Activated naive CD8-positive, alpha-beta T cell treated with anti-CD3 and anti-CD28 coated beads, Interleukin-2, amount 10 ng/mL, durations not matched to agents 7 days and 5 days (primary cell): Measurements from ENCODE around the gene RASAL2. TPM values are rescaled to one million over a fixed set of nuclear protein-coding genes. Genes with fewer than 3 reads are reported as not detected.
"Not testable (repeated sequence)": the region's sequence is repeated elsewhere in the genome, so short reads cannot be mapped to it uniquely, and the experiment has no call there.

Experiments used
- ATAC-seq: fragments of 150-1000 bp; cut with Tn5 transposase; one replicate; pipeline ENCODE4 v1.10.0; 2021; ENCODE audit warnings: low read depth, moderate library complexity
- POLR2A ChIA-PET: fragments of 350-600 bp; sonication (Branson Sonifier 250); formaldehyde crosslinking; loops from one replicate; lab custom pipeline; 2021; ENCODE audit warnings: antibody characterized with exemption; lab: Charles Lee
- DNase-seq: peaks from one replicate; pipeline ENCODE4 v3.0.0; 2021
- H3K27ac Mint-ChIP-seq: one replicate; pipeline ENCODE4 v1.8.0; 2022; ENCODE audit warnings: mild to moderate bottlenecking, mixed read lengths
- H3K27me3 Mint-ChIP-seq: one replicate; pipeline ENCODE4 v1.8.0; 2022; ENCODE audit warnings: mild to moderate bottlenecking, moderate library complexity, mixed read lengths
- H3K36me3 Mint-ChIP-seq: one replicate; pipeline ENCODE4 v1.8.0; 2021; ENCODE audit warnings: mild to moderate bottlenecking, mixed read lengths
- H3K4me1 Mint-ChIP-seq: one replicate; pipeline ENCODE4 v1.8.0; 2021; ENCODE audit warnings: mixed read lengths
- H3K4me3 Mint-ChIP-seq: one replicate; pipeline ENCODE4 v1.8.0; 2022; ENCODE audit warnings: mild to moderate bottlenecking, moderate library complexity, mixed read lengths
- H3K9me3 Mint-ChIP-seq: one replicate; pipeline ENCODE4 v1.8.0; 2021; ENCODE audit warnings: mixed read lengths
- total RNA-seq, 2 experiments: library from RNA; stranded (reverse); gene quantifications; one replicate each; pipeline ENCODE4 v1.2.3, GENCODE V29; 2021

Gene RASAL2
- total RNA-seq, 2 experiments from 2014 or later, result 0.06 to 0.11 TPM

GRCh38 chr1:178495741-178496409 lies 402.0 kb downstream of the RASAL2 start:
- H3K4me1 Mint-ChIP-seq, result no peaks in the 10 kb centered on the region
- ATAC-seq (no peak), DNase-seq (no peak)
- POLR2A ChIA-PET, result no interaction called here
- no peak overlapping the region for H3K4me3 Mint-ChIP-seq
- no peaks in the 10 kb centered on the region for H3K9me3 Mint-ChIP-seq
- H3K27me3 Mint-ChIP-seq, result no peaks in the 10 kb centered on the region
- H3K36me3 Mint-ChIP-seq, result no peaks in the 10 kb centered on the region
- no peak overlapping the region for H3K27ac Mint-ChIP-seq

- H3K27ac Mint-ChIP-seq, result no peak within 1 kb of the TSS
- H3K27me3 Mint-ChIP-seq, result peaks cover under 1% of the 10 kb centered on the region
- no peak within 1 kb of the TSS for H3K4me3 Mint-ChIP-seq
- no peak for ATAC-seq
- DNase-seq, result no peak
- POLR2A ChIA-PET, result no interaction called here
- no peaks in the 10 kb centered on the region for H3K9me3 Mint-ChIP-seq
- no peaks in the 10 kb centered on the region for H3K36me3 Mint-ChIP-seq
- no peaks in the 10 kb centered on the region for H3K4me1 Mint-ChIP-seq
Observed at GRCh38 chr1:178496410-178497135, 402.7 kb downstream of the RASAL2 start, which contains the start of gene CLEC20A. Gene CLEC20A, minus strand, starts transcription at chr1:178496964. Its CDS starts 25 bp downstream, at chr1:178496939.

- POLR2A ChIA-PET, result no interaction called here
- Mint-ChIP-seq H3K36me3 (no peaks in the 10 kb centered on the region), H3K4me1 (no peaks in the 10 kb centered on the region), H3K27me3 (peaks cover 2% of the 10 kb centered on the region), H3K27ac (no peak overlapping the region), H3K9me3 (no peaks in the 10 kb centered on the region), H3K4me3 (no peak overlapping the region)
- DNase-seq (no peak), ATAC-seq (no peak)
Observed at GRCh38 chr1:178497903-178498478, 404.1 kb downstream of the RASAL2 start.

- Mint-ChIP-seq H3K27me3 (peaks cover 2% of the 10 kb centered on the region), H3K9me3 (no peaks in the 10 kb centered on the region), H3K4me1 (no peaks in the 10 kb centered on the region), H3K4me3 (no peak overlapping the region), H3K36me3 (no peaks in the 10 kb centered on the region), H3K27ac (no peak overlapping the region)
- DNase-seq, result no peak
- POLR2A ChIA-PET, result no interaction called here
- no peak for ATAC-seq
Observed at GRCh38 chr1:178498896-178499675, 405.2 kb downstream of the RASAL2 start.

GRCh38 chr1:178500091-178500770 lies 406.3 kb downstream of the RASAL2 start:
- H3K4me1 Mint-ChIP-seq, result no peaks in the 10 kb centered on the region
- ATAC-seq (no peak), DNase-seq (no peak)
- H3K27me3 Mint-ChIP-seq, result peaks cover 2% of the 10 kb centered on the region
- no peak overlapping the region for H3K27ac Mint-ChIP-seq
- no peak overlapping the region for H3K4me3 Mint-ChIP-seq
- no peaks in the 10 kb centered on the region for H3K9me3 Mint-ChIP-seq
- POLR2A ChIA-PET, result no interaction called here
- H3K36me3 Mint-ChIP-seq, result no peaks in the 10 kb centered on the region

GRCh38 chr1:178500936-178501554 lies 407.1 kb downstream of the RASAL2 start:
- no peaks in the 10 kb centered on the region for H3K36me3 Mint-ChIP-seq
- no peaks in the 10 kb centered on the region for H3K9me3 Mint-ChIP-seq
- H3K4me1 Mint-ChIP-seq, result no peaks in the 10 kb centered on the region
- H3K4me3 Mint-ChIP-seq, result no peak overlapping the region
- ATAC-seq, result no peak
- H3K27ac Mint-ChIP-seq, result no peak overlapping the region
- POLR2A ChIA-PET, result no interaction called here
- peaks cover 2% of the 10 kb centered on the region for H3K27me3 Mint-ChIP-seq
- no peak for DNase-seq

- no peak overlapping the region for H3K4me3 Mint-ChIP-seq
- H3K36me3 Mint-ChIP-seq, result no peaks in the 10 kb centered on the region
- H3K27me3 Mint-ChIP-seq, result peaks cover 2% of the 10 kb centered on the region
- POLR2A ChIA-PET, result no interaction called here
- ATAC-seq, result peak; percentile 80
- H3K9me3 Mint-ChIP-seq, result no peaks in the 10 kb centered on the region
- H3K27ac Mint-ChIP-seq, result no peak overlapping the region
- H3K4me1 Mint-ChIP-seq, result no peaks in the 10 kb centered on the region
- peak; percentile 74 for DNase-seq
Observed at GRCh38 chr1:178501705-178502329, 407.9 kb downstream of the RASAL2 start.

- Mint-ChIP-seq H3K9me3 (no peaks in the 10 kb centered on the region), H3K27ac (no peak overlapping the region), H3K4me1 (no peaks in the 10 kb centered on the region), H3K27me3 (peaks cover 2% of the 10 kb centered on the region), H3K36me3 (no peaks in the 10 kb centered on the region), H3K4me3 (no peak overlapping the region)
- POLR2A ChIA-PET, result no interaction called here
- ATAC-seq, result no peak
- DNase-seq, result no peak
Observed at GRCh38 chr1:178502330-178502714, 408.4 kb downstream of the RASAL2 start.

- Mint-ChIP-seq H3K27ac (no peak overlapping the region), H3K4me1 (no peaks in the 10 kb centered on the region), H3K27me3 (peaks cover 2% of the 10 kb centered on the region), H3K36me3 (no peaks in the 10 kb centered on the region), H3K9me3 (no peaks in the 10 kb centered on the region), H3K4me3 (no peak overlapping the region)
- DNase-seq, result no peak
- POLR2A ChIA-PET, result no interaction called here
- ATAC-seq, result no peak
Observed at GRCh38 chr1:178502856-178503255, 409.0 kb downstream of the RASAL2 start.

- H3K27ac Mint-ChIP-seq, ATAC-seq, H3K4me1 Mint-ChIP-seq, H3K9me3 Mint-ChIP-seq, H3K36me3 Mint-ChIP-seq, POLR2A ChIA-PET, H3K4me3 Mint-ChIP-seq, H3K27me3 Mint-ChIP-seq, DNase-seq: not testable (repeated sequence)
Observed at GRCh38 chr1:178503316-178503715, 409.4 kb downstream of the RASAL2 start.

- H3K27me3 Mint-ChIP-seq, result peaks cover 2% of the 10 kb centered on the region
- no peak overlapping the region for H3K27ac Mint-ChIP-seq
- POLR2A ChIA-PET, result no interaction called here
- no peak for DNase-seq
- no peaks in the 10 kb centered on the region for H3K9me3 Mint-ChIP-seq
- ATAC-seq, result no peak
- H3K4me1 Mint-ChIP-seq, result no peaks in the 10 kb centered on the region
- H3K4me3 Mint-ChIP-seq, result no peak overlapping the region
- no peaks in the 10 kb centered on the region for H3K36me3 Mint-ChIP-seq
Observed at GRCh38 chr1:178503849-178504248, 409.9 kb downstream of the RASAL2 start.

GRCh38 chr1:178504286-178504685 lies 410.4 kb downstream of the RASAL2 start:
- peaks cover 2% of the 10 kb centered on the region for H3K27me3 Mint-ChIP-seq
- H3K4me3 Mint-ChIP-seq, result no peak overlapping the region
- H3K27ac Mint-ChIP-seq, result no peak overlapping the region
- H3K9me3 Mint-ChIP-seq, result no peaks in the 10 kb centered on the region
- no peaks in the 10 kb centered on the region for H3K4me1 Mint-ChIP-seq
- no peaks in the 10 kb centered on the region for H3K36me3 Mint-ChIP-seq
- ATAC-seq, result no peak
- POLR2A ChIA-PET, result no interaction called here
- DNase-seq, result no peak
